Stimulated activated CD4-positive, alpha-beta T cell treated with anti-CD3 and anti-CD28 coated beads, Interleukin-2, amount 100 ng/mL, for 4 hours (primary cell): ENCODE results near the gene CYB561D1.
"Not testable (repeated sequence)": the region's sequence is repeated elsewhere in the genome, so short reads cannot be mapped to it uniquely, and the experiment has no call there.

Source experiments
- DNase-seq: peaks from one replicate; pipeline ENCODE4 v3.0.0-alpha.2; 2020; ENCODE audit warnings: low read depth

The CYB561D1 gene, protein sequence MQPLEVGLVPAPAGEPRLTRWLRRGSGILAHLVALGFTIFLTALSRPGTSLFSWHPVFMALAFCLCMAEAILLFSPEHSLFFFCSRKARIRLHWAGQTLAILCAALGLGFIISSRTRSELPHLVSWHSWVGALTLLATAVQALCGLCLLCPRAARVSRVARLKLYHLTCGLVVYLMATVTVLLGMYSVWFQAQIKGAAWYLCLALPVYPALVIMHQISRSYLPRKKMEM

DNA sequence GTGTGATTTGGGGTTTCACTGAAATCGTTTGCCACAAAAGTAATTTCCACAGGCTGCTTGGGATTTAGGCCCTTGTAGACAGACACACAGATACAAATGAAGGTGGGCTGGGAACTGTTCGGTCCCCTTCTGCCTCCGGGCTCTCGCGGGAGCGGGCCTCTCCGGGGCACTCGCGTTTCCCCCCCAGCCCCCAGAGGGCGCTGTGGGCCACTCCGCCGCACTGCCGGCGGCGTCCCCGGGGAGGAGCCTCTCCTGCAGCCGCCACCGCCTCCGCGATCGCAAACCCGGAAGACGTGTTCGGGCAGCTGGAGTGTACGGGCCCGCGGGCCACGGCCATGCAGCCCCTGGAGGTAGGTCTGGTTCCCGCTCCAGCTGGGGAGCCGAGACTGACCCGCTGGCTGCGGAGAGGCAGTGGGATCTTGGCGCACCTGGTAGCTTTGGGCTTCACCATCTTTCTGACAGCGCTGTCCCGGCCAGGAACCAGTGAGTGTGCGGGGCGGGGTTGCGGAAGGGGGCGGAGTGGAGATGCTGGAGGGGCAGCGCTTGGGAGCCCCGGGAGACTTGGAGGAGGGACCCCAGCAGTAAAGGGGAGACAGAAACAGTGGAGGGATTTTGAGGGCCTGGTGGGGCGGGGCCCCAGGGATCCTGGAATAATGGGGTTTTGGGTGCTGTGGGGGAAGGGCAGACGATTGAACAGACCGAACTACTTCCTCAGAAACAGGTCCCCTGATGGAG is at the start of gene CYB561D1:
Gene CYB561D1, plus strand, starts transcription at position 290 of the 735 bp plus-strand sequence. Its CDS starts 46 bp downstream, at position 336.
- peak; percentile 84 for DNase-seq

GRCh38 chr1:109444346-109444745 is 49.5 kb upstream of the CYB561D1 start:
- DNase-seq = no peak

GRCh38 chr1:109445949-109446695 is 47.8 kb upstream of the CYB561D1 start:
- DNase-seq = not testable (repeated sequence)

GRCh38 chr1:109447524-109447923 is 46.4 kb upstream of the CYB561D1 start:
- DNase-seq = no peak

GRCh38 chr1:109454497-109455133 is 39.3 kb upstream of the CYB561D1 start:
- no peak for DNase-seq

DNA sequence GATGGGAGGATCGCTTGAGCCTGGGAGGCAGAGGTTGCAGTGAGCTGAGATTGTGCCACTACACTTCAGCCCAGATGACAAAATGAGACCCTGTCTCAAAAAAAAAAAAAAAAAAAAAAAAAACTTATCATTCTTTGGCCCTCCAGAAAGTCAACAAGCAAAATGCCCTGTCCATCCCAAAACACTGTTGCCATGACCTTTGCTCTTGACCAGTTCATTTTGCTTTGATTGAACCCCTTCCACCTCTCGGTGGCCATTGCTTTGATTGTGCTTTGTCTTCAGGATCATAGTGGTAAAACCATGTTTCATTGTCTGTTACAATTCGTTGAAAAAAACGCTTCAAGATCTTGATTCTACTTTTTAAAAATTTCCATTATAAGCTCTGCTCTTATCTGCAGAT is 36.1 kb upstream of the CYB561D1 start:
- DNase-seq = no peak

DNA sequence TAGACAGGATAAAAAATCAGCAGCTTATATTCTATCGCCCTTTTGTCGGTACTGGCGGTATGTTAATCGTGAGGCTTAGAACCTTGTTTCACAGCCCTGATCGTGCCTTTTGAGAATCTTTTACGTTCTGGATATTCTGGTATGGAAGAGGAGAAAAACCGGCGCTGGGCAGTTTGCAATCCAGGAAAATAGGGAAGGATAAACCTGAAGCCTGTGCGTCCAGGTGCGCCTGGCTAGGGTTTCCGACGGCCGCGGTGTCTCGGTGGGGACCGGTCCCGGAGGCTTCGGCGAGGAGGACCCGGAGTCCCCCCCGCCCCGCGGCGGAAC is 27.8 kb upstream of the CYB561D1 start:
- no peak for DNase-seq

DNA sequence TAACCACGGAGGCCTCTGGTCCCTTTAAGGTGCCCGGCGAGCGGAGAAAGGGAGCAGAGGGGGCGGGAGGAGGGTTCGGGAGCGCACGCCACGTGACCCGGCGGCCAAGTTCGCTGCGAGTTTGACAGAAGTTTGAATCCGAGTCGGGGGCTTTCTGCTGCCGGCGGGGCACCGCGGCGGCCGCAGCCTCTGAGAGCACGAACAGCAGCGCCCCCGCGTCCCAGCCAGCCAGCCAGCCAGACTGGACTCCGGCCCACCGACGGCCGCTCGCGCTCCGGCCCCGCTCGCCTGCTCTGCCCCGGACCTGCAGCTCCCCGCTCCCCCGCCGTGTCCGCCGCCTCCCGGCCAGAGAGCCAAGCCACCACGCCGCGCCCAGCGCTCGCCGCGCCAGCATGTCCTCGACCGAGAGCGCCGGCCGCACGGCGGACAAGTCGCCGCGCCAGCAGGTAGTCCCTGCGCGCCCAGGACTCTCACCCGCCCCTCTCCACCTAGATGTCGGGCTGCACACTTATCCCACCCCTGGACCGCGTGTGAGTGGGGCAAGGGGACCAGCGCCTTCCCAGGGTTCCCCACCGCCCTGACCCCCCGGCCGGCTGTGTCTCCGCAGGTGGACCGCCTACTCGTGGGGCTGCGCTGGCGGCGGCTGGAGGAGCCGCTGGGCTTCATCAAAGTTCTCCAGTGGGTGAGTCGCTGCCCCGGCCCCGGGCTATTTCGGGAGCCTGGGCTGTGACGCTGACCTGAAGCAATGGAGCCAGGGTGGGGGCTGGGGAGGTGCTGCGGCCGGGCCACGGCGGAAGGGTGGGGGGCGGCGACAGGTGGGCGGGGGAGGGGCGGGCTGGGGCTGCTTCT is 27.2 kb upstream of the CYB561D1 start, which contains the start of gene SYPL2:
Gene SYPL2, plus strand, starts transcription at position 95 of the 849 bp plus-strand sequence. Its CDS starts 298 bp downstream, at position 393.
- DNase-seq = no peak

GRCh38 chr1:109467301-109467777 is 26.6 kb upstream of the CYB561D1 start:
- no peak for DNase-seq

DNA sequence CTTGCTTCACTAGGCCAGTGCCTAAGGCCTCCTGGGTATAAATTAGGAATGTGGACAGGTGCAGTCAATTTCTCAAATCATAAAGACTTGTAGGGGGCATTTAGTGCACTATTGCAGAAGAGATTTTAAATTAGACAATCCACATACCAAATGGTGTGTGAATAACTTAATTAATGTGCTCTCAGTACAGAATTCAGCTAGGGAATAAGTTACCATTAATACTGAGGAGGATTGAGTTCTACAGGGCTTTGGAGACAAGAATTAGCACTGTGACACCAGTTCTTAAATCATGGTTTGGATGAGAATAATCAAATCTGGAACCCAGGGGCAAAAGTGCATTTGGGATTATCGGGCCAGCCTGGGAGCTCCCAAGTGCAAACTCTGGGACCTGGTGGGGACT is 25.8 kb upstream of the CYB561D1 start:
- DNase-seq = no peak

GRCh38 chr1:109468903-109469302 is 25.0 kb upstream of the CYB561D1 start:
- DNase-seq = no peak

- DNase-seq = no peak
Measured at GRCh38 chr1:109470245-109470644, 23.6 kb upstream of the CYB561D1 start.

DNA sequence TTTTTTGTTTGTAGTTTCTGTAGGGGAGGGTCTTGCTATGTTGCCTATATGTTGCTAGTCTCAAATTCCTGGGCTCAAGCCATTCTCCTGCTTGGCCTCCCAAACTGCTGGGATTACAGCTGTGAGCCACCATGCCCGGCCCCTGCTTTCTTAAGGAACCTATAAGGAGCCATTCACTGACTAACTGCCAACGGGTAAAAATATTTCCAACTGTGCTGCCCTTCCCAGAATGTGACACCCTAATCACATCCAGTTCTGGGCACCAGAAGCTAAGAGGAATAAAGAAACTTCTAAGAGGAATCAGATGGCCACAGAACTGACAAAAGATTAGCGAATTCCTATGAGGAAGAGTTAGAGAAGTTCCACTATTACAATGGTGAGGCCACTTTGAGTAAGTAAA is 21.1 kb upstream of the CYB561D1 start:
- no peak for DNase-seq

DNA sequence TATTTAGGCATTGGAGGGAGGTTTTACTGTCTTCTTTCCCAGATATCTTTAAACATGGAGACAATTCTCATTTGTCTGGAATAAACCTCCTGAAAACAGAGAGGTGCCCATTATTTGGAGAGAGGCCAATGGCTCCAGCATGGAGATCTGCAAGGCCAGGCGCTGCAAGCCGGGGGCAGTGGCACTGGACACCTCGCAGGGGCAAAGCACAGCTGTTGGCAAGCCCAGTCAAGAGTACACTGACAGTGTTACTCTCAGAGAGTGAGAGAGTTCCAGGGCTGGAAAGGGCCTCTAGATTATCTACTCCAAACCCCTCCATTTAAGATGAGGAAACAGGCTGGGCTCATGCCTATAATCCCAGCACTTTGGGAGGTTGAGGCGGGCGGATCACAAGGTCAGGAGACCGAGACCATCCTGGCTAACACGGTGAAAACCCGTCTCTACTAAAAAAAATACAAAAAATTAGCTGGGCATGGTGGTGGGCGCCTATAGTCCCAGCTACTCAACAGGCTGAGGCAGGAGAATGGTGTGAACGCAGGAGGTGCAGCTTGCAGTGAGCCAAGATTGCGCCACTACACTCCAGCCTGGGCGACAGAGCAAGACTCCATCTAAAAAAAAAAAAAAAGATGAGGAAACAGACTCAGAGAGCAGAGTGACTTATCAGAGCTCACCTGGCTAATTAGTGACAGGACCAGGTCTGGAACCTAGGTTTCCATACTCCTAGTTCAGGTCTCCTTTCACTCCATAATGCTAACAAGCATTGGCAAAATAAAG is 20.4 kb upstream of the CYB561D1 start:
- DNase-seq = not testable (repeated sequence)

GRCh38 chr1:109474697-109475096 is 19.2 kb upstream of the CYB561D1 start:
- DNase-seq = no peak

DNA sequence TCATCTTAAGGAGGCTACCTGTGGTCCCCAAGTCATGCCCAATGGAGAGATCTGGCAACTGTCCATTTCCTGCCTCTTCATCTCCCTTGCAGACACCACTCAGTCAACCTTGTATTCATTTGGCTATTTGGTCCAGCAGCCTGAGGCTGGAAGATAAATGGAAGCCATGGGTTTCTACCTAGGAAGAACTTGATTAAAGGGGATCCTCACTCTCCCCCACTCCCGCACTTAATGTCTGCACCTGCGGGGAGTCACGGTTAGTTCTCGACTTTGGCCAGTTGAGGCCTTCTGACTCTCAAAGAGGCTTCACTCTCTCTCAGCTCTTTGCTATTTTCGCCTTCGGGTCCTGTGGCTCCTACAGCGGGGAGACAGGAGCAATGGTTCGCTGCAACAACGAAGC is 18.6 kb upstream of the CYB561D1 start:
- DNase-seq = no peak

- no peak for DNase-seq
Measured at GRCh38 chr1:109476825-109477224, 17.1 kb upstream of the CYB561D1 start.

DNA sequence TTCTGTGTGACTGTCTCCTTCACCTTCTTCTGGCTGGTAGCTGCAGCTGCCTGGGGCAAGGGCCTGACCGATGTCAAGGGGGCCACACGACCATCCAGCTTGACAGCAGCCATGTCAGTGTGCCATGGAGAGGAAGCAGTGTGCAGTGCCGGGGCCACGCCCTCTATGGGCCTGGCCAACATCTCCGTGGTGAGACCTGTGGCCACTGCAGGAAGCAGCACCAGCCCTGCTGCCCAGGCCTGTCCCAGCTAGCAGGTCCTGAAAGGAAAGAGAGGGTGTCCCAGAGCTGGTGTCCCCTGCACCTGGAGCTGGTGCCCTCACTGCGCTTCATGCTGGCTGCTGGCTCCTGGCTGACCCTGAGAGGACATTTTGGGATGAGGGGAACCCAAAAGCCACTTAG is 16.1 kb upstream of the CYB561D1 start:
- no peak for DNase-seq

- DNase-seq = no peak
Measured at GRCh38 chr1:109478806-109479205, 15.1 kb upstream of the CYB561D1 start.

DNA sequence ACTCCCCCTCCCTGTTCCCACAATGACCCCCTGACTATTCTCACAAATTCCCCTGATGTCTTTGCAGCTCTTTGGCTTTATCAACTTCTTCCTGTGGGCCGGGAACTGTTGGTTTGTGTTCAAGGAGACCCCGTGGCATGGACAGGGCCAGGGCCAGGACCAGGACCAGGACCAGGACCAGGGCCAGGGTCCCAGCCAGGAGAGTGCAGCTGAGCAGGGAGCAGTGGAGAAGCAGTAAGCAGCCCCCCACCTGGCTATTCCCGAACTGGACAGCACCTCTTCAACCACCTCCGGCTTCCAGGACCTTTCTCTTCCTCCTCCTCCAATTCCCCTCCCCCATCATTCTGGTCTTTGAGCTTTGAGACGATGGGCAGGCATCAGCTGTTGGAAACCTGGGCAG is 14.6 kb upstream of the CYB561D1 start:
- no peak for DNase-seq

- DNase-seq = no peak
Measured at GRCh38 chr1:109479901-109480300, 14.0 kb upstream of the CYB561D1 start.
